Erythroblast (primary cell): ENCODE data around the gene SLC25A43.

Source experiments
- GATA1 ChIP-seq: IDR thresholded peaks from 2 replicates; pipeline ENCODE4 v1.6.1; 2011; ENCODE audit warnings: low read depth, mild to moderate bottlenecking, control low read depth, low read length, moderate library complexity
- POLR2A ChIP-seq: IDR thresholded peaks from 2 replicates; pipeline ENCODE4 v1.6.1; 2011; ENCODE audit warnings: mild to moderate bottlenecking, low read length

DNA sequence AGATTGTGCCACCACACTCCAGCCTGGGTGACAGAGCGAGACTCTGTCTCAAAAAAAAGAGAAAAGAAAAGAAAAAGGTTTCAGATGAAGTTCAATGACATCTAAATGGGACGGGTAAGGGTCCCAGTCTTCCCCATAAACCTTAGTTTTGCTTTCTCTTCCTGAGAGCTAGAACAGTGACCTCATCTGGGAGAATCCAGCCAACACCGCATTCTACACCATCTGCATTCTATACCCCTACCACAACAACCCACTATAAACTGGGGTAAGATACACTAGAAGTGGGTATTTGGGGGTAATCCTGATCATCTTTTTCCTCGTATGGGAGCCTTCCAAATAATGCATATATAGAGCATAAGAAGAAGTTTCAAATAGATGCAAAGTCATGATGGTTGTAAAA is 18.2 kb downstream of the SLC25A43 start:
- TF ChIP-seq POLR2A, result no peak
- TF ChIP-seq GATA1, result no peak
